Hematopoietic multipotent progenitor cell (in vitro differentiated cells): ENCODE data around the gene LCP1. TPM values are rescaled to one million over a fixed set of nuclear protein-coding genes. Genes with fewer than 3 reads are reported as not detected.
A peak's percentile ranks its signal among the peaks of the same experiment; 100 is the strongest.
"Not testable (repeated sequence)": the region's sequence is repeated elsewhere in the genome, so short reads cannot be mapped to it uniquely, and the experiment has no call there.

Source experiments
- DNase-seq, 3 donors: peaks; one replicate each; pipeline ENCODE4 v3.0.0-alpha.2; 2011 to 2015; ENCODE audit warnings: low read depth in 2 of 3, low spot score in 2 of 3
- total RNA-seq: library from RNA; depleted of rRNA; stranded (reverse); fragments of >200 nt; gene quantifications from one replicate; pipeline ENCODE4 v1.2.3, GENCODE V29; 2012

The LCP1 gene
- total RNA-seq, 1 donor = 179 TPM

DNA sequence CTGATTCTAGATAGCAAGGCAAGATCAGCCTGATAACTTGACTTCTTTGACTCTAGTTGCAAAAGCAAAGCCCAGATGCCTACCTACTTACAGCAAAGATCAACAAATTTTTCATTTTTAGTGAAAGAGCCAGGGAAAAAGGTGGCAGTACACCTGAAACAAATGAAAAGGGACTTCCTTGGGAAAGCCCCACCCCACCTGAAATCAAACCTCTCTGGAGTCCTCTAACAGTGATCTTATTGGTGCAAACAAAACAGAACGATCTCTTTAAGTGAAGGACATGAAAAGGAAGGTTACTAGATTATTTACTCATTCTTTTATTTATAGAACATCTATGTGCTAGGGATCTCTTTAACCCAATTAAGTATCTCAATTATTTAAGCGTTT lies 507 bp upstream of the LCP1 start:
- DNase-seq = no peak

DNA sequence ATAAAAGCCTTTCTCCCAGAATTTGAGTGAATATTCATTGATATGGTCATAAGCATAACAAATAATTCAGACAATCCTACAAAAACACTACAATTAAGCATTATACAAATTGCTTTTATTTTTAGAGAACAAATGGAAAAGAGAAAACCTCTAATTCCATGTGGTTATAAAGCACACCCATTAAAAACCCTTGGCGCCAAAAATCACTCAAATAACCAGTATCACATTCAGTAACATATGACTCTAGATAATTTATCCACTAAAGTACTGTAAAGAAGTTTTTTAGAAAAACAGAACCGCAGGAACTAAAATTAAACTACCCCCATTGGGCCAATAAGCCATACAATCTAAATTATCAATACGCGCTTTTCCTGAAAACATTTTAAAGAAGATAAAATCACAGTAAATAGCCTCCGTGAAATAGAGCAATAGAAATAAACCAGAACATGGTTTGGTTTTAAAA lies 569 bp downstream of the LCP1 start:
- no peak for DNase-seq

DNA sequence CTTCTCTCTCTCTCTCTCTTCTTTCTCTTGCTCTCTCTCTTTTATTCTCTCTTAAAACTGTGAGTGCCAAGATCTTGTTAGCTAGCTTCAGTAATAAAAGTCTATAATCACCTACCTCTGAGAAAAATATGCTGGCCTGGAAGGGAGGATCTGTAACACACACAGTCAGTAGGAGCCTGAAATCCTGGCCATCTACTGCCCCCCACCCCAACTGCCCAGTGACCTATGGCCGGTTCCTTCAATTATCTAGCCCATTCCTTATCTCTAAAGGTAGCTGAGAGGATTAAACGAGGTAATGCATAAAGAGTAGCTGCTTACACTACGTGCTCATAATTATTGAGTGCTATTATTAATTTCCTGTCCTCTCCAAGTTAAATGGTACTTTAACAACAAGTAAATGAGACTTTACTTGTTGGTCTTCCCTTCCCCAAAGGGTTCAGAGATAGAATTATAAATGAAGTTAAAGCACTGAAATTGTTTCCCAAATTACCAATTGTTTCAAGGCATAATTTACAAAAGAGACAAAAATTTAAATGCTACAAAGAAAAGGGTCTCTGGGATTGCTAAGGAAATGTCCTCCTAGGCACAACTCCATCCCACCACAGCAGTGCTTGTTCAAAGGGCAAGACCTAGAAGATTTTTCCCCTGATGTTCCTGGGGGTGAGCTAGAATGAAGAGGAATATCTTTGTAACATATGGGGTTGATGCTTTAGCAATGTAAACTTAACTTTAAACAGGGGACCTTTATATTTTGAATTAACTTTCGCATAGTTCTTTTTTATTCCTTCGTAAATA lies 1.8 kb downstream of the LCP1 start:
- no peak for DNase-seq

DNA sequence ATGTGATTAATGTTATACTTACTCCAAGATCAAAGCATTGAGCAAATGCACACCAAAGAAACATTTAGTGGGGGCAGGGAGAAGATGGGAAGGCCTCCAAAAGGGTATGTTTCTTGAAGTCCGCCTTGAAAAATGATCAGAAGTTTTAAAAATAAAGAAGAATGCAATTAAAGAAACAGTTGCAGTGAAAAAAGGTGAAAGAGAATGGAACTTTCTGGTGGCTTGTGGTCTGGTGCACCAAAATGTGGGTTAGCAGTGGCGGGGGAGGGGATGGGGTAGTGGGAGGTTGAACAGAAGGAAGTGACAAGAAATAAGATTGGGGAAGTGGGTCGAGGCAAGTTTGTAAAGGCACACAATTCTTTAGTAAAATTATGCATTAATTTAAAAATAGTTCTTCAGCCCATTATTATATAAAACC lies 2.5 kb downstream of the LCP1 start:
- peak in 2 of 3 donors; percentile 80 to 90 for DNase-seq

DNA sequence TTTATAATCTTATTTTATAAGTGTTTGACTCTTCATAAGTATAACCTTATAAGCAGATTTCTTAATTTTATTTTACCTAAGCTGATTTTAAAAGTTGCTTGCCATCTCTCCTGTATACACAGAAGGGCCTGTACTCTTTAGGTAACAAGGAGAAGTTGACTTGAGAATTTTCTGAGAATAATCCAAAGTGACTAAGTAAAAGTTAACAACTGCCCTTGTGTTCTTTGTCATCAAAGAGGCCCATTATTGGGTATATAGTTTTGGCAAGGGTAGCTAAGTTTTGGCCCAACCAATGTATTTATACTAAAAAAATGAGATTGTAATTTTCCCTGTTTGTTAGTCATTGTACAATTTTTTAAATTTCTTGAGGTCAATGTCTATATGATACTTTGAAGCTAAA lies 3.2 kb downstream of the LCP1 start:
- DNase-seq = no peak

DNA sequence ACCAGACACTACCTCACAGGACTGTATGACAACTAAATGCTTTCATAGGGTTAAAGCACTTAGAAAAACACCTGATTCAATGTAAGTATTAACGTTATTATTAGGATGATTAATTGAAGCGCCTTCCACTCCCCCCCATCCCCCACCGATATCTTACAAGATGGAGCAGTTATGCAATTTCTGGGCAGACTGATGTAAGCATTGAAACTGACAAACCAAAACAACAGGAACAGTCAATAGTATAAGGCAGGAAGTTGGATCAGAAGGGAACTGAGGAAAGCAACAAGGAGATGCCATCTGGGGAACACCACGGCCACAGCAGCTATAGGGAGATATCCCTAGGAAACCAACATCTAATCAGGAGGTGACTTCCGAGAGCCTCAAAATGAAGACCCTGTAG lies 3.8 kb downstream of the LCP1 start:
- no peak for DNase-seq

DNA sequence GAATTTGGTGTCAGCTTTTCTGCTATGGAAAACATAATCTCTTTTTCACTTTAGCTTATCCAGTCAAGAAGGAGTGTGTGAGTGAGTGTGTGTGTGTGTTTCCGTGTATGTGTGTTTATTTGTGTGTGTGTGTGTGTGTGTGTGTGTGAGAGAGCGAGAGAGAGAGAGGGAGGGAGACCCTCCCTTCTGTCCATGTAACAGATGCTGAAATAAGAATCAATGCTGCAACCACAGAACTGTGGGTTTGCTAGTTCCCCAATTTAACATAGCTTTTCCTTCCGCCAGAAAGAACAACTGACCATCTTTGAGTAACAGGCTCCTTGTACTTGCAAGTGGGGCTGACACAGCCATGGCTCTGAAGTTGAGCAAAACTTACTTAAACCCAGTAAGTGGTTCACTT lies 5.2 kb downstream of the LCP1 start:
- peak in 2 of 3 donors; percentile 89 to 94 for DNase-seq

DNA sequence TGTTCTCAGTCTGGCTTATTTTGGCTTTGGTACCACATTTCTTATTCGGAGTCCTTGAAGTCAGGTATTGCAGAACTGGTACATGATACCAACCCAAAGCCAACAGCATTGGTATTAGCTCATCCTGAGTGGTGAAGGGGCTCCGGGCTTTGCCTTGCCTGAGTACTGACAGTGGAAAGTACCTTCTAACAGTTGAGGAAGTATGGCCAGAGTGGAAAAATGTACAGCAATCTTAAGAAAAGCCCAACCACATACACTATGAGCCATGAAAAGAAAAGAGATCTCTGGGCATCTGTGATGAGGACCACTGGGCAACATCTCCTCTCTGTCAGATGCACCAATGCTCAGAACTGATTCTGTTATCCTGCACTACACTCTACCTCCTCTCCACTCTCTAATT lies 8.3 kb downstream of the LCP1 start:
- DNase-seq = peak in 1 of 3 donors; percentile 50

DNA sequence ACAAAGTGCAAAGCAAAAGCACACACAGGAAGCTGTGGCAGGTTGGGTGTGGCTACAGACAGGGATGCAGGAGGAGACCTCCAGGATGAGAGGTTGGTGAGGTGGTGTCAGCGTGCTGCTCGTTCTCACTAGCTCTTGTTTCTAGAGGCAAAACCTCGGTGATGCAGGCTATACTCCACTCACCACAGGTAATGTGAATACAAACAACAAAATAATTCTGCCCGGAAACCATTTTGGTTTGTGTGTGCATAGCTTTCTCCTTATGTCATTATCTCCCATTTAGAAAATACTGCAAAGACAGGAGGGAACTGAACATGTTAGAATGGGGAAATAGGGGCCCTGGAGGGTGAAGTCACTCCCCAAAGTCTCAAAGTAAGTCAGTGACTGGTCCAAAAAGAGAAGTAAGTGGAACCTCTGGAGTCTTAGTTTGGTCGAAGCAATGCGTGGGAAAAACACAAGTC lies 9.4 kb downstream of the LCP1 start:
- DNase-seq = peak in 1 of 3 donors; percentile 70

DNA sequence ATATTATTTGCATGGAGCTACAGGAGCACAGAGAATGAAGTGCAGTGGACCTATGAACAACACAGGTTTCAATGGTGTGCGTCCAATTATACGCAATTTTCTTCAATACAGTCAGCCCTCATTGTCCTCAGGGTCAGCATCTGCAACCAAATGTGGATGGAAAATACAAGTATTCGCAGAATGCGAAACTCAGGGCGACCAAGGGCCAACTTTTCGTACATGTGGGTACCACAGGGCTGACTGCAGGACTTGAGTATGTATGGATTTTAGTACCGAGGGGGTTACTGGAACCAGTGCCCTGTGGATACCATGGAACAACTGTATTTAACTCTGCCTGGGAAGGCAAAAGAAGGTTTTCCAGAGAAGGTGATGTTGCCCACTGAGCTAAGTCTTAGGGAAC lies 10.2 kb downstream of the LCP1 start:
- no peak for DNase-seq

DNA sequence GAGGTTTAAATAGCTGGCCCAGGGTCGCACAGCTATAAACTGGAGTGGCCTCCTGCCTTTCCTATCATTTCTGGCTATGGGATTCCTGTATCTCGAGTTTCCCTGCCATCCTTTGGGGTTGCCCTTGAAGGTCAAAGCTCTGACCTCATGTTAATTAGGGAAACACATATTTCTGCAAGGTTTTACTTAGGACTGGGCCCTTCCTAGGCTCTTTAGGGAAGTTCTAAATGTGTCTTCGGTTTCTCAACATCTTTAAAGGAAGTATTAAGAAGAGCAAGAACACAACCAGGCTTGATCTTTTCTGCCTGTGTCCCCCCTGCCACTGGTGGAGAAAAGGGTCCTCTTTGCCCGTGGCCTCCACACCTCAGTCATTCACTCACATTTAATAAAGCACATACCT lies 10.8 kb downstream of the LCP1 start:
- no peak for DNase-seq

DNA sequence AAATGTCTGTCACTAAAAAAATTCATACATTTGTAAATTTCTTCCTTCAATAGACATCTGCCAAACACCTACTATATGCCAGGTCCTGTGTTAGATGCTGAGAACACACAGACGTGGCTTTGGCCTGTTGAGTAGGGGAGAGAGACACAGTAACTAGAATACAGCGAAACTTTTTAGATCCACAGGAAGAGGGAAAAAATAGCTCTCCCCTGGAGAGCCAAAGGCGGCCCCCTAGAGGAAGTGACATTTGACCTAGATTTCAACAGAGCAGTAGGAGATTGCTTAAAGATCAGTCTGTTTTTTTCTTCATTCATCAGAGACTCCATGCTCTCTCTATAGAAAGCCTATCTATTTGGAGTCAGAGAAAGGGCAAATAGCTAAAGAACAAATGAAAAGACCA lies 11.3 kb downstream of the LCP1 start:
- no peak for DNase-seq

DNA sequence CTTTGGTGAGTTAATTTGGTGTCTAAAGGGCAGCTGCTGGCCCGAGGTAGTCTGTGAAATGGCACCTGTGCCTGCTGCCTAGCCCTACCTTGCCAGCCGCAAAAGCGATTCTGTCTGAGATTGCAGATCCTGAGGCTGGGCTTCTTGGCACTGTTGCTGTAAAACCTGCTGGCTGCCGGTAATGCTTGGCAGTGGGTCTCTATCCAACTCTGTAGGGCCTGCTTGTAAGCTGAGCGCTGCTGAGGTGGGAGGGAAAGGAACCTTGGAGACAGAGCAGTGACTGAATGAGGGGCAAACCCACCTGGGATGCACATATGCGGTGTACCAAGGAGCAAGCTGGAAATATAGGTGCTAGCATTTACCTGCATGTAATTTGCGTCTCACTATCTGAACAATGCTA lies 11.7 kb downstream of the LCP1 start:
- DNase-seq = no peak

DNA sequence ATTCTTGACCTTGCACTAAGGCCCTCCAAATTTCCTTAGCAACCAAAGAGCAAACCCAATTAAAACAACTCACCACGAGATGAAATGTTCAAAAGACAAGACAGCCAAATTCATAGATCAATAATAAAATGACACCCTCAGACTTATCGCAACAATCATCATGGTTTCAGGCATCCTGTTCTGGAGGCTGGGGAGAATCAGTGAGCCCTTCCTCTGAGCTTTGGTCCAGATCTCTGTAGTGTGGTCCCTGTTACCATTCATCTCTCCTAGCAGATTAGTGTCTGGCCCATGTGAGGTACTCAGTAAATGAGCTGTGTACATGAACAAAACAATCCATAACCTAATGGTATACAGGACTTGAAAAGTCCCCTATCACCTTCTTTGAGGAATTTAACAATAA lies 12.2 kb downstream of the LCP1 start:
- no peak for DNase-seq

DNA sequence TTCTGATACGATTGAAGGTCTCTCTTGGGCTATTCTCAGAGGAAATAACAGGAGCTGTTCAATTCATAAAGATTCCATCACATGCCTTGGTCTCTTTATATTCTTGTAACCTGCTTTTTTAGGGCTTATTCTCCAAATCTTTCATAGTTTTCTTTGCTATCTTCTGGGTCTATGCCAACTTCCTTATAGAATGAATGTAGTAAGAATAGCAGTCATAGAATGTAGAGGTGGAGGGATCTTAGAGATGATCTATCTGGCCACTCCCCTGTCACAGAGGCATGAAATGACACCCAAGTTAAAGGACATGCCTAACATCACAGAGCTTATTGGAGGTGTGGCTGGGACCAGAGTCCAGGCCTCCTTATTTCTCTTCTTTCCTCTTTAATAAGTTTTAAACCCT lies 13.2 kb downstream of the LCP1 start:
- no peak for DNase-seq

DNA sequence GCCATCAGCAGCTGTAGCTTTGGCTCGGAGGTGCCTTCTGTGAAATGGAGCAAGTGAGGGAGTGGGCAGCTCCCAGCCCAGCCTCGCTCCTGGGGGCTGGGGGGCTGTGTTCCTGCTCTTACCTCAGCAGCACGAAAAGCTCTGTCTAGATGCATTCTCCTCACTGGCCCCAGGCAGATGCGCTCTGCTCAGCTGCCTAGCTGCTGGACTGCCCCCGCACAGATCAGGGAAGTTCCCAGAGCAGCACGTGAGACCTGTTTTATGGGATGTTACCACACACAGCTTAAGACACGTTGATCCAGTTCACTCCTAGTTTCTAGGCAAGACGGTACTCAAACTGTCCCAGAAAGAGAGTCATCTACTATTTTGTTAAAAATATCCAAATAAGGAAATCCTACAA lies 13.6 kb downstream of the LCP1 start:
- DNase-seq = no peak

DNA sequence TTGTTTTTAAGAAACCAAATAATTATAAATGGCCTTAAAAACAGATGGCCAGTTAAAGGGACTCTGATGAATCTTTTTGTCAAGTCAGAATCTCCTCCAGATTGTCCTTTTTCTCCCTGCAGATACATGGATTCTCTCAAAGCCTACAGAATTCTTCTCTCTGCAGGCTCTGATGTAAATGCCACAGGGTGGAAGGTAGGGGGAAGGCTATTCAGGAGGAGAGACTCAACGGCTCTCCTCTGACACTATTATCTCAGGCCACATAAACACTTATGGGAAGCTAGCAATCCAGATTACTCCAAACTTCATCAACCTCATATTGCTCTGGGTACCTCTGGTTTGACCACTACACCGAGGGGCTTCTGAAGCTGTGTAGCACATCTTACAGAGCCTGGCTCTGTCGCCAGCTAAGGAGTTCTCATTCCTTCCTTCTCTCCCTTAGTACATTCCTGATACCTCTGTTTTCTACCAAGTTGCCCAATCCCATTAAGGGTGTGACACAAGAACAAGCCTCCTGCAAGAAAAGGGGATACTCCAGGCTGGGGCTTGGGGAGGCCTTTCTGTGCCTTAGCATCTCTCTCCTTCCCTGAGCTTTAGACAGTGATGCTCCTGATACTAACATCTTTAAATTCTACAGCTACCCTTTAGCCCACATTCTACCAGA lies 14.9 kb downstream of the LCP1 start:
- DNase-seq = no peak

DNA sequence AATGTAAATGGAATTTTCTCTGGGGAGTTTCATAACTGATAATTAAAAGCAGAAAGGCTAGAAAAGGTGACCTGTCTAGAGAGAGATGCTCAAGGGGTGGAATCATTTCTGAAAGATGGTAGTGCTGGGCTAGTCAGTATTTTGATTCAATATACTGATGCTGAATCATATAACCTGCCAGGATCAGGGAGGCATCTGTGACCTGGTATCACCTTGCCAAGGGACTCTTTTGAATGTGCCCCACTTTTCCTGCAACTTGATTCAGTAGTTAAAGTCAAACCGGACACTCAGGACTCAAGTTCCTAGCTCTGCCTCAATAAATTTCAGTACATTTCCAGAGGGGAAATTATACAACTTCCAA lies 15.8 kb downstream of the LCP1 start:
- no peak for DNase-seq

DNA sequence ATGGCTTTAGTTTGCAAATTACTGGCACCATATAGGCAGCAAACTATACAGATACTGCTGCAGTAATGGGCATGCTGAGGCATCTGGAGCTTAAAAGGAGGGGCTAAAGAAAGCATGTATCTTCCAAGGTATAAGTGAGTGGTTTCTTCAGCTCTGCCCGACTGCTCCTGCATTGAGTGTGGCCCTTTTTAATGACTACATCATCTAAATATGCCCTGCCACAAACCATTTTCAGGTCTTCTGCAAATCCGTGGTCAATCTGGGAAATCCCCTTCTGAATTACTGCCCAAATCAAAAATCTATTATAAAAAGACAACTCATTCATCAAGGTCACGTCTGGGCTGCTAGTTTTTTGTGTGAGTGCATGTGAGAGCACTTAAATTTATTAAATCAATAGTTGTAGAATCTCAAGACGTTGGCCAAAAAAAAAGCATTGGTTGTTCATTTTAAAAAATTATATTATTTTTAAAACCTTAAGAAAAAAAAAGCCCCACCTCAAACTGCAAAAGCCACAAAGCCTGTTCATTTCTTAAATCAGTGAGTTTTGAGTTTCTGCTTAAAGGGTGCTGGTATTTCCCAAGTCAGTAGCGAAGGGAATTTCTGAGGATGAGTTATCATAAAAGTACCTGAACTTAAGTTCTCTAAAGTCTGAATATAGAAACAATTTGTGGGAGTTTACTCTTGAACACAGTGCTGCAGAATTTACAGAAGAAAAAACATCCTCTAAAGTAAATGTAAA lies 16.3 kb downstream of the LCP1 start:
- DNase-seq = no peak

DNA sequence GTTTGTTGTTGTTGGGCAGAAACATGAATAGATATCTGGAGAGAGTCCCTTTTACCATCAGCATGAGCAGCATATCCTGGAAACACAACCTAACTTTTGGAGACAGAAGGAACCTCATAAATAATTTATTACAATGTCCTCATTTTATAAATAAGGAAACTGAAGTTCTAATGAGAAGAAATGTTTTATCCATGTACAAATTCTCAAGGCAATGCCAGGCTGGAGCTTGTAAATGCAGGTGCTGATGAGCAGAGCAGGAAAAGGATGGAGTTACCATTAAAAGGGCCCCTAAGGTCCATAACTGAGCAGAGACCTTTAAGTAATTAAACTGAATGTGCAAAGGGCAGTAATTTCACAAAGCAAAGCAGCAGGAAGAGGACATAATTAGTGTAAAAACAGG lies 17.3 kb downstream of the LCP1 start:
- no peak for DNase-seq

DNA sequence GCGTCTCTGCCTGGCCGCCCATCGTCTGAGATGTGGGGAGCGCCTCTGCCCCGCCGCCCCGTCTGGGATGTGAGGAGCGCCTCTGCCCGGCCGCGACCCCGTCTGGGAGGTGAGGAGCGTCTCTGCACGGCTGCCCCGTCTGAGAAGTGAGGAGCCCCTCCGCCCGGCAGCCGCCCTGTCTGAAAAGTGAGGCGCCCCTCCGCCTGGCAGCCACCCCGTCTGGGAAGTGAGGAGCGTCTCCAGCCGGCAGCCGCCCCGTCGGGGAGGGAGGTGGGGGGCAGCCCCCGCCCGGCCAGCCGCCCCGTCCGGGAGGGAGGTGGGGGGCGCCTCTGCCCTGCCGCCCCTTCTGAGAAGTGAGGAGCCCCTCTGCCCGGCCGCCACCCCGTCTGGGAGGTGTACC lies 19.2 kb downstream of the LCP1 start:
- DNase-seq = not testable (repeated sequence)
